ENCODE results near the gene DDX39B.

- TF ChIP-seq CTCF (IDR thresholded peaks at IDR 0.05) (no peak), POLR2A (IDR thresholded peaks at IDR 0.05) (no peak)
Observed at GRCh38 chr6:31528821-31529328, 12.9 kb downstream of the DDX39B start, which contains the start of gene MCCD1.
